HepG2 (cell line): Measurements from ENCODE around the gene SLC25A20. TPM values are rescaled to one million over a fixed set of nuclear protein-coding genes. Genes with fewer than 3 reads are reported as not detected.
"Not testable (repeated sequence)": the region's sequence is repeated elsewhere in the genome, so short reads cannot be mapped to it uniquely, and the experiment has no call there.

ENCODE experiments used
- ATAC-seq: fragments of 200-7000 bp; cut with Tn5 transposase; 3 replicates; pipeline ENCODE4 v1.9.1; 2020; ENCODE audit warnings: mild to moderate bottlenecking, moderate library complexity
- BruUV-seq: library from RNA; stranded (reverse); fragments of 400-500 nt; replicated peaks from 2 replicates; lab custom pipeline; 2021; lab: Mats Ljungman, UMichigan
- CTCF ChIA-PET: fragments of 300-600 bp; formaldehyde crosslinking; extraction: SDS; loops from one replicate; lab custom pipeline; 2021; ENCODE audit warnings: low total read pairs, inconsistent platforms, low intra/inter-chr PET ratio; lab: Yijun Ruan, JAX
- POLR2A ChIA-PET: fragments of 350-600 bp; sonication (Branson Sonifier 250); formaldehyde crosslinking; loops from one replicate; lab custom pipeline; 2020; ENCODE audit warnings: antibody characterized with exemption, inconsistent platforms; lab: Yijun Ruan, JAX
- DNase-seq: peaks from one replicate; pipeline ENCODE4 v3.0.0-alpha.2; 2015; ENCODE audit warnings: low spot score
- FAIRE-seq: peaks from 3 replicates; lab custom pipeline; 2011; peaks lifted over from hg19 to GRCh38; lab: Jason Lieb, UNC
- H2AFZ ChIP-seq: one replicate; pipeline ENCODE4 v1.6.1; 2011; ENCODE audit warnings: low read length, inconsistent platforms
- H3K27ac ChIP-seq: fragments of 300-600 bp; 3 replicates; pipeline ENCODE4 v1.8.0; 2011; ENCODE audit warnings: mixed run types, mild to moderate bottlenecking, mixed read lengths, low read length, inconsistent platforms; ENCODE audit not compliant: insufficient read depth; ENCODE audit errors: extremely low read length
- H3K27me3 ChIP-seq, 2 experiments: fragments of 200-600 bp in 1 of 2; 2 replicates in 1 of 2; 3 replicates in 1 of 2; pipeline versions ENCODE4 v1.6.0 to v1.8.0; 2011; ENCODE audit warnings: low read length in 2 of 2, mild to moderate bottlenecking in 2 of 2, moderate library complexity in 2 of 2, inconsistent platforms in 1 of 2; ENCODE audit not compliant: insufficient read depth in 2 of 2, control insufficient read depth in 1 of 2
- H3K36me3 ChIP-seq, 2 experiments: fragments of 200-600 bp in 1 of 2; replicated peaks in 1 of 2; 2 replicates in 1 of 2; 3 replicates in 1 of 2; pipeline versions ENCODE4 v1.5.1 to v1.8.0; 2011; ENCODE audit warnings: low read length in 2 of 2, inconsistent platforms in 1 of 2; ENCODE audit not compliant: insufficient read depth in 2 of 2, control insufficient read depth in 1 of 2
- H3K4me1 ChIP-seq: 2 replicates; pipeline ENCODE4 v1.5.1; 2012; ENCODE audit warnings: low read length, inconsistent platforms; ENCODE audit not compliant: insufficient read depth
- H3K4me2 ChIP-seq: 2 replicates; pipeline ENCODE4 v1.6.0; 2011; ENCODE audit warnings: low read depth, low read length, inconsistent platforms
- H3K4me3 ChIP-seq, 3 experiments: fragments of 200-600 bp in 1 of 3; sonication (generic), shearing (Covaris generic) in 1 of 3; replicated peaks in 1 of 3; 2 replicates each; pipeline ENCODE4 v1.5.1; 2011 to 2016; ENCODE audit warnings: low read length in 3 of 3, inconsistent platforms in 2 of 3, low read depth in 2 of 3, mild to moderate bottlenecking in 2 of 3, control low read depth in 1 of 3, mixed read lengths in 1 of 3; ENCODE audit not compliant: insufficient read depth in 1 of 3
- H3K79me2 ChIP-seq: one replicate; pipeline ENCODE4 v1.6.1; 2011; ENCODE audit warnings: low read length, inconsistent platforms; ENCODE audit not compliant: insufficient read depth
- H3K9ac ChIP-seq: 2 replicates; pipeline ENCODE4 v1.6.0; 2011; ENCODE audit warnings: mild to moderate bottlenecking, low read depth, low read length, inconsistent platforms; ENCODE audit not compliant: insufficient read depth
- H3K9me3 ChIP-seq: 2 replicates; pipeline ENCODE4 v1.5.1; 2012; ENCODE audit warnings: mild to moderate bottlenecking, low read length
- H4K20me1 ChIP-seq: 2 replicates; pipeline ENCODE4 v1.6.0; 2011; ENCODE audit warnings: inconsistent platforms, mild to moderate bottlenecking, low read length, moderate library complexity; ENCODE audit not compliant: insufficient read depth
- ARID2 ChIP-seq: sonication (generic); formaldehyde crosslinking; IDR thresholded peaks from 2 replicates; pipeline ENCODE4 v1.8.1; 2022; ENCODE audit warnings: mild to moderate bottlenecking, missing genetic modification reagents, borderline replicate concordance
- CC2D1A ChIP-seq: sonication (generic); formaldehyde crosslinking; IDR thresholded peaks from 2 replicates; pipeline ENCODE4 v1.8.1; 2023; ENCODE audit warnings: mild to moderate bottlenecking, missing genetic modification reagents
- CHD4 ChIP-seq: fragments of 200-600 bp; sonication (generic); IDR thresholded peaks from 2 replicates; pipeline ENCODE4 v1.7.0; 2017; ENCODE audit warnings: mild to moderate bottlenecking, low read length, borderline replicate concordance
- SAFB2 ChIP-seq: sonication (generic); formaldehyde crosslinking; IDR thresholded peaks from 2 replicates; pipeline ENCODE4 v1.5.1; 2020; ENCODE audit warnings: missing genetic modification reagents, low read depth, mild to moderate bottlenecking, borderline replicate concordance
- SETDB1 ChIP-seq: sonication (generic); formaldehyde crosslinking; IDR thresholded peaks from 2 replicates; pipeline ENCODE4 v1.5.1; 2020; ENCODE audit warnings: missing genetic modification reagents, mild to moderate bottlenecking, borderline replicate concordance
- SP2 ChIP-seq: sonication (generic); formaldehyde crosslinking; IDR thresholded peaks from 2 replicates; pipeline ENCODE4 v1.5.1; 2020; ENCODE audit warnings: mild to moderate bottlenecking, missing genetic modification reagents
- ZEB1 ChIP-seq: IDR thresholded peaks from 2 replicates; pipeline ENCODE4 v1.6.1; 2012; ENCODE audit warnings: mild to moderate bottlenecking, low read depth, inconsistent platforms; ENCODE audit not compliant: insufficient replicate concordance
- ZKSCAN1 ChIP-seq: fragments of 150-350 bp; IDR thresholded peaks from 2 replicates; pipeline ENCODE4 v1.6.1; 2014; ENCODE audit warnings: low read length
- ZMYM4 ChIP-seq: sonication (generic); formaldehyde crosslinking; IDR thresholded peaks from 2 replicates; pipeline ENCODE4 v1.8.1; 2023; ENCODE audit warnings: mild to moderate bottlenecking, missing genetic modification reagents
- ZNF75D ChIP-seq: sonication (generic); formaldehyde crosslinking; IDR thresholded peaks from 2 replicates; pipeline ENCODE4 v1.8.1; 2023; ENCODE audit warnings: missing genetic modification reagents, mild to moderate bottlenecking, borderline replicate concordance
- WGBS: methylation state at CpG from one replicate; pipeline ENCODE4 v1.1.6; 2017; ENCODE audit warnings: low lambda C conversion rate; 5-methylcytosine and 5-hydroxymethylcytosine counted together
- in situ Hi-C: cut with HindIII; loops from 2 replicates; pipeline ENCODE4 v1.10.0; 2017; ENCODE audit warnings: low pct_unique_long_range_greater_than_20kb; ENCODE audit not compliant: extremely low pct_ligation_motif_present
- intact Hi-C: fragments of 100-400 bp; cut with micrococcal nuclease; formaldehyde crosslinking; loops from one replicate; pipeline ENCODE4 v1.10.0; 2022; ENCODE audit not compliant: unreplicated experiment
- polyA plus RNA-seq, 8 experiments: library from polyadenylated mRNA; depleted of rRNA in 3 of 8; stranded (reverse) in 7 of 8; unstranded in 1 of 8; fragments of >200 nt; fragmentation: Illumina TruSeq in 4 of 8; extraction: Trizol in 4 of 8; gene quantifications; 2 replicates each; pipeline versions ENCODE4 v1.2.1 to v1.2.3, GENCODE V29; 2011 to 2016; ENCODE audit warnings: low read depth in 4 of 8, missing spikeins in 1 of 8, mixed read lengths in 1 of 8; ENCODE audit not compliant: insufficient read depth in 1 of 8
- total RNA-seq, 5 experiments: library from RNA; depleted of rRNA; stranded (reverse); fragments of >200 nt; fragmentation: Illumina TruSeq; extraction: Trizol; gene quantifications; 2 replicates each; pipeline ENCODE4 v1.2.3, GENCODE V29; 2016; ENCODE audit warnings: low read depth in 1 of 5
- TF ChIP-seq, protein P1 (sequence below): sonication (generic); formaldehyde crosslinking; IDR thresholded peaks from 2 replicates; pipeline ENCODE4 v1.8.0; 2022; ENCODE audit warnings: mild to moderate bottlenecking, missing genetic modification reagents; ENCODE audit not compliant: insufficient replicate concordance

The SLC25A20 gene
- total and polyA plus RNA-seq, 2 of the 13 experiments (the other 11 are each of a cell fraction or from before 2014, with no cell fraction given) = 21.1 to 26.6 TPM

DNA sequence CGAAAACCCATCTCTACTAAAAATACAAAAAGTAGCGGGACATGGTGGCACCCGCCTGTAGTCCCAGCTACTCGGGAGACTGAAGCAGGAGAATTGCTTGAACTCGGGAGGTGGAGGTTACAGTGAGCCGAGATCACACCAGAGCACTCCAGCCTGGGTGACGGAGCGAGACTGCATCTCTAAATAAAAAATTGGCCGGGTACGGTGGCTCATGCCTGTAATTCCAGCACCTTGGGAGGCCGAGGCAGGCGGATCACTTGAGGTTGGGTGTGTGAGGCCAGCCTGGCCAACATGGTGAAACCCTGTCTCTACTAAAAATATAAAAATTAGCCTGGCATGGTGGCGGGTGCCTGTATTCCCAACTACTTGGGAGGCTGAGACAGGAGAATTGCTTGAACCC is 8.3 kb upstream of the SLC25A20 start:
- H4K20me1 ChIP-seq, BruUV-seq, H3K4me3 ChIP-seq, FAIRE-seq, H3K9me3 ChIP-seq, intact Hi-C loops, H2AFZ ChIP-seq, CTCF ChIA-PET, H3K27me3 ChIP-seq, H3K4me2 ChIP-seq, H3K36me3 ChIP-seq, POLR2A ChIA-PET, ATAC-seq, H3K9ac ChIP-seq, H3K79me2 ChIP-seq, in situ Hi-C loops, H3K27ac ChIP-seq, DNase-seq: not testable (repeated sequence)
- peaks cover 13% of the 10 kb centered on the region for H3K4me1 ChIP-seq
- WGBS = 68% methylated on average over 13 of the region's 13 CpGs

DNA sequence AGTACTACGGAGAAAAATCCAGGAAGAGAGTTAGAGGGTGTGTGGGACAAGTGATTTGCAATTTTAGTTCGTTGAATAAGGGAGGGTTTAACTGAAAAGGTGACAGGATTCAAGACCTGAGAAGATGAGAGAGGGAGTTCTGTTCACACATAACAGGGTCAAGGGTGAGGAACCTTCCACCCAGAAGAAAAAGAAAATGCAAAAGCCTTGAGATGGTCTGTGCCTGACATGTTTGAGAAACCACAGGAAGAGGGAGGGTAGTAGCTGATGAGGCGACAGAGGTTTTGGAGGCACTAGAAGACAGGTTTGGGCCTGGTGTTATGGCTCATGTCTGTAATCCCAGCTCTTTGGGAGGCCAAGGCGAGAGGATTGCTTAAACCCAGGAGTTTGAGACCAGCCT is 591 bp upstream of the SLC25A20 start:
- peak overlapping the region in 2 of 3 experiments; percentile 46 to 84; a peak in 2 of 6 replicates for H3K4me3 ChIP-seq
- no peaks in the 10 kb centered on the region for H4K20me1 ChIP-seq
- H3K4me1 ChIP-seq = peaks cover 49% of the 10 kb centered on the region
- H3K9ac ChIP-seq = 0 out of 2 replicates have a peak overlapping the region, but pooled peaks have one; percentile 10
- no peaks in the 10 kb centered on the region for H3K9me3 ChIP-seq
- no peaks in the 10 kb centered on the region for H3K79me2 ChIP-seq
- DNase-seq (no peak), ATAC-seq (no peak), FAIRE-seq (no peak)
- no peaks in the 10 kb centered on the region for H3K36me3 ChIP-seq
- in situ Hi-C loops = no loop called here
- WGBS = 68% methylated on average over 4 of the region's 4 CpGs
- H3K27ac ChIP-seq = peak overlapping the region; percentile 3
- POLR2A ChIA-PET = interaction anchor here (0.6 to 4.5 kb wide), 5 partner anchors 13 to 287 kb away, joined by 3 to 39 read pairs (median 11); partner anchors contain the start of genes ARIH2 and PRKAR2A
- no peak for TF ChIP-seq ZMYM4
- TF ChIP-seq ZEB1 = peak; percentile 4
- TF ChIP-seq SAFB2 (CRISPR knock-in tag) = no peak
- 0 out of 2 replicates have a peak, but pooled peaks have one; percentile 35 for TF ChIP-seq SETDB1 (CRISPR knock-in tag)
- no peak for TF ChIP-seq ZNF75D (CRISPR knock-in tag)
- 0 out of 2 replicates have a peak, but pooled peaks have one; percentile 2 for TF ChIP-seq CHD4
- 0 out of 2 replicates have a peak, but pooled peaks have one; percentile 15 for TF ChIP-seq ARID2 (CRISPR knock-in tag)
- 0 out of 2 replicates have a peak, but pooled peaks have one; percentile 5 for TF ChIP-seq SP2 (CRISPR knock-in tag)
- TF ChIP-seq, protein P1, sequence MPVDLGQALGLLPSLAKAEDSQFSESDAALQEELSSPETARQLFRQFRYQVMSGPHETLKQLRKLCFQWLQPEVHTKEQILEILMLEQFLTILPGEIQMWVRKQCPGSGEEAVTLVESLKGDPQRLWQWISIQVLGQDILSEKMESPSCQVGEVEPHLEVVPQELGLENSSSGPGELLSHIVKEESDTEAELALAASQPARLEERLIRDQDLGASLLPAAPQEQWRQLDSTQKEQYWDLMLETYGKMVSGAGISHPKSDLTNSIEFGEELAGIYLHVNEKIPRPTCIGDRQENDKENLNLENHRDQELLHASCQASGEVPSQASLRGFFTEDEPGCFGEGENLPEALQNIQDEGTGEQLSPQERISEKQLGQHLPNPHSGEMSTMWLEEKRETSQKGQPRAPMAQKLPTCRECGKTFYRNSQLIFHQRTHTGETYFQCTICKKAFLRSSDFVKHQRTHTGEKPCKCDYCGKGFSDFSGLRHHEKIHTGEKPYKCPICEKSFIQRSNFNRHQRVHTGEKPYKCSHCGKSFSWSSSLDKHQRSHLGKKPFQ (CRISPR knock-in tag) = peak; percentile 5
- TF ChIP-seq CC2D1A (CRISPR knock-in tag) = no peak
- 0 out of 2 replicates have a peak, but pooled peaks have one; percentile 5 for TF ChIP-seq ZKSCAN1
- TF ChIP-seq, all 625 proteins: peak for 7
- BruUV-seq = no TSS peak
- Histone ChIP-seq H3K4me2 (peak overlapping the region; percentile 99), H2AFZ (peak overlapping the region; percentile 92), H3K27me3 (no peaks in the 10 kb centered on the region)
- CTCF ChIA-PET = interaction anchor here (0.7 kb wide), 1 partner anchor 21 kb away, joined by 3 read pairs; no protein-coding TSS in a partner anchor
- intact Hi-C loops = no loop called here
